ENCODE measurements around the gene SUN3. TPM values are rescaled to one million over a fixed set of nuclear protein-coding genes. Genes with fewer than 3 reads are reported as not detected.
A peak's percentile ranks its signal among the peaks of the same experiment; 100 is the strongest.

Gene SUN3
- total and polyA plus RNA-seq, 2 experiments from 2014 or later, result not detected

DNA sequence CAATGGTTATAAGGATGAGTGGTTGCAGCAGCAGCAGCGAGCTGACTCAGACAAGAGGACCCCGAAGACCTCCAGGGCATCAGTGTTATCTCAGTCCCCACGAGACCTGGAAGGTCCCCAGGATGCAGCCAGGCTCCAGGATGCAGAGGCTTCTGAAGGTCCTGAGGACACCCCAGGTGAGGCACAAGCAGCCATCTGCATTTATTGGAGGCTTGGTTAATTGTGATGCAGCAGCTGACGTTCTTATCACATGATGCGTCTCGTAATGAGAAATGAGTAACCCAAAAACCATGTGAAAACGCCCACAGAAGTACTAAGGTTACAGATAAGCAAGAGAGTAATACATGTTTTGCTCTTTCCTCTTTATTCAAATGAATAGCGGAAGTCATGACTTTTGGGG, 23.8 kb upstream of the SUN3 start:
- H3F3A ChIP-seq (ENCODE audit: insufficient read depth), result no peaks in the 10 kb centered on the region
- no peaks in the 10 kb centered on the region for H3K79me2 ChIP-seq (ENCODE audit: insufficient read depth)
- in situ Hi-C loops (cut with MboI), result no loop called here
- no peak overlapping the region for H2AFZ ChIP-seq
- H3K27me3 ChIP-seq (replicated peaks; ENCODE audit: insufficient read depth), result no peaks in the 10 kb centered on the region
- no peaks in the 10 kb centered on the region for H4K20me1 ChIP-seq (ENCODE audit: insufficient read depth)
- no peak overlapping the region for H3K4me3 ChIP-seq
- DNase-seq, result peak; percentile 20
- no peaks in the 10 kb centered on the region for H3K9me2 ChIP-seq (ENCODE audit: insufficient read depth)
- no peak for TF ChIP-seq EZH2 (IDR thresholded peaks at IDR 0.05; ENCODE audit: insufficient read depth, poor library complexity, severe bottlenecking)
- TF ChIP-seq EZH2phosphoT487 (IDR thresholded peaks at IDR 0.05; ENCODE audit: insufficient read depth, low read depth), result no peak
- no peaks in the 10 kb centered on the region for H3K4me1 ChIP-seq (ENCODE audit: insufficient read depth)
- no peaks in the 10 kb centered on the region for H3K36me3 ChIP-seq (ENCODE audit: low read depth)
- H3K4me2 ChIP-seq (ENCODE audit: unreplicated experiment), result no peak overlapping the region
- no peaks in the 10 kb centered on the region for H3K9me3 ChIP-seq (ENCODE audit: low read depth)
- WGBS, 2 experiments (ENCODE audit: low coverage in 1 of 2, low lambda C conversion rate in 2 of 2, missing lambda C conversion rate in 2 of 2), result 62 to 63% methylated on average over 8 of the region's 8 CpGs
- H3K27ac ChIP-seq, result no peak overlapping the region
- no peak overlapping the region for H3K9ac ChIP-seq

DNA sequence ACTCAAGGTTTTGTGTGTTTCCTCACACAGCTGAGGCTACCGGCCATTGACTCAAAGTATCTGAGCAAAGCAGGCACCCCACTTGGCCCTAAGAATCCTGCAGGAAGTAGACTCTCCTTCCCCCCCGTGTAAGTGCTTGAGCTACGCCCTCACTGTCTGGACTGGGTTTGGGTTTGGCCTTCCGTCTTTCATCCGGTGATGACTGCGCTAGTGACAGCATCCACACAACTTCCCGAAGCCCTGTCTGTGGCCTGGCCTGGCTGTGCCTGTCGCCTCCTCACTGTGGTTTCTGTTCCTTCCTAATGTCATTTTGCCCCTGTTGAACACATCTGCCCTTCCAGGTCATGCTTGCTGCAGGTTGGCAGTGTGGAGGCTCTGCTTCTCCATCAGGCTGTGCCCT, 20.9 kb upstream of the SUN3 start:
- no peaks in the 10 kb centered on the region for H3K9me3 ChIP-seq (ENCODE audit: low read depth)
- H2AFZ ChIP-seq, result no peak overlapping the region
- H4K20me1 ChIP-seq (ENCODE audit: insufficient read depth), result no peaks in the 10 kb centered on the region
- H3F3A ChIP-seq (ENCODE audit: insufficient read depth), result no peaks in the 10 kb centered on the region
- H3K9ac ChIP-seq, result no peak overlapping the region
- WGBS, 2 experiments (ENCODE audit: low coverage in 1 of 2, low lambda C conversion rate in 2 of 2, missing lambda C conversion rate in 2 of 2), result 77 to 82% methylated on average over 8 of the region's 8 CpGs
- H3K9me2 ChIP-seq (ENCODE audit: insufficient read depth), result no peaks in the 10 kb centered on the region
- no peaks in the 10 kb centered on the region for H3K27me3 ChIP-seq (replicated peaks; ENCODE audit: insufficient read depth)
- H3K79me2 ChIP-seq (ENCODE audit: insufficient read depth), result no peaks in the 10 kb centered on the region
- H3K4me1 ChIP-seq (ENCODE audit: insufficient read depth), result no peaks in the 10 kb centered on the region
- in situ Hi-C loops (cut with MboI), result no loop called here
- DNase-seq, result no peak
- H3K36me3 ChIP-seq (ENCODE audit: low read depth), result no peaks in the 10 kb centered on the region
- no peak overlapping the region for H3K27ac ChIP-seq
- no peak overlapping the region for H3K4me3 ChIP-seq
- no peak overlapping the region for H3K4me2 ChIP-seq (ENCODE audit: unreplicated experiment)
- TF ChIP-seq EZH2phosphoT487 (IDR thresholded peaks at IDR 0.05; ENCODE audit: insufficient read depth, low read depth) (no peak), EZH2 (IDR thresholded peaks at IDR 0.05; ENCODE audit: insufficient read depth, poor library complexity, severe bottlenecking) (no peak)

DNA sequence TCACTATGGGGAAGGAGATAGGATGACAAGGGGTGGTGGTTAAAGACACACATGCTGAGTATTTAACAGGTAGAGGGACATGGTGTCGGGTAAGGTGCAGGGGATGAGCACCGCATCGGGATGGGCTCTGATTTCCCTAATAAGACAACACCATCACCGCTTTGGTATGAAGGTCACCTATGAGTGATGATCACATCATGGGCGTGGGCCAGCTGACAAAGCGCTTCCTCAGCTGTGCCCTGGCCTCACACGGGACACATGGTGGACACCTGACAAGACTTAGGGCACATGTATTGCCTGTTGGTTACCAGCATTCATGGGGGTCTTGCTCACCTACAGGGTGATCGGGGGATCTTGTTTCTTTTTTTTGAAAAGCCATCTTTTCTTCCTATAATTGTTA, 19.2 kb upstream of the SUN3 start:
- no peak overlapping the region for H3K4me3 ChIP-seq
- H3K9me2 ChIP-seq (ENCODE audit: insufficient read depth), result no peaks in the 10 kb centered on the region
- no peaks in the 10 kb centered on the region for H3F3A ChIP-seq (ENCODE audit: insufficient read depth)
- no peaks in the 10 kb centered on the region for H3K27me3 ChIP-seq (replicated peaks; ENCODE audit: insufficient read depth)
- no peak overlapping the region for H3K4me2 ChIP-seq (ENCODE audit: unreplicated experiment)
- H3K9me3 ChIP-seq (ENCODE audit: low read depth), result no peaks in the 10 kb centered on the region
- DNase-seq, result no peak
- in situ Hi-C loops (cut with MboI), result no loop called here
- H4K20me1 ChIP-seq (ENCODE audit: insufficient read depth), result no peaks in the 10 kb centered on the region
- H3K27ac ChIP-seq, result no peak overlapping the region
- no peaks in the 10 kb centered on the region for H3K79me2 ChIP-seq (ENCODE audit: insufficient read depth)
- H2AFZ ChIP-seq, result no peak overlapping the region
- H3K4me1 ChIP-seq (ENCODE audit: insufficient read depth), result no peaks in the 10 kb centered on the region
- H3K9ac ChIP-seq, result no peak overlapping the region
- WGBS, 2 experiments (ENCODE audit: low coverage in 1 of 2, low lambda C conversion rate in 2 of 2, missing lambda C conversion rate in 2 of 2), result 86 to 89% methylated on average over 8 of the region's 8 CpGs
- no peak for TF ChIP-seq EZH2 (IDR thresholded peaks at IDR 0.05; ENCODE audit: insufficient read depth, poor library complexity, severe bottlenecking)
- H3K36me3 ChIP-seq (ENCODE audit: low read depth), result no peaks in the 10 kb centered on the region

DNA sequence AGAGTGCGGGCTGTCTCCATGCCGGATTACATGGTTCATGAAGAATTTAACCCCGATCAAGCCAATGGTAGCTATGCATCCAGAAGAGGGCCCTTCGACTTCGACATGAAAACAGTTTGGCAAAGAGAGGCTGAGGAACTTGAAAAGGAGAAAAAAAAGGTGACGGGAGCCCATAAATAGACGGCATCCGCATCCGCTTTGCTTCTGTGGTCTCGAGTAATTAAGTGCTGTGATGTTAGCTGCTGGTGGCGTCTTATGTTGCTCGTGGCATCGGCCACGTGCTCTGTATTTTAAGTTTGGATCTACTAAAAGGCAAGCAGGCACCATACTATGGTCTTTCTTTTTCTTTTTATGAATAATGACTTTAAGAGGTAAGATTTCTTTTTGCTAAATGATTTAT, 17.6 kb upstream of the SUN3 start:
- 68% methylated on average over 14 of the region's 14 CpGs for WGBS, 2 experiments (ENCODE audit: low coverage in 1 of 2, low lambda C conversion rate in 2 of 2, missing lambda C conversion rate in 2 of 2)
- no peak overlapping the region for H3K4me3 ChIP-seq
- no peaks in the 10 kb centered on the region for H3K79me2 ChIP-seq (ENCODE audit: insufficient read depth)
- H3K9me2 ChIP-seq (ENCODE audit: insufficient read depth), result no peaks in the 10 kb centered on the region
- TF ChIP-seq EZH2phosphoT487 (IDR thresholded peaks at IDR 0.05; ENCODE audit: insufficient read depth, low read depth) (no peak), EZH2 (IDR thresholded peaks at IDR 0.05; ENCODE audit: insufficient read depth, poor library complexity, severe bottlenecking) (no peak)
- H4K20me1 ChIP-seq (ENCODE audit: insufficient read depth), result no peaks in the 10 kb centered on the region
- peaks cover 13% of the 10 kb centered on the region for H3K4me1 ChIP-seq (ENCODE audit: insufficient read depth)
- H2AFZ ChIP-seq, result no peak overlapping the region
- no peaks in the 10 kb centered on the region for H3K27me3 ChIP-seq (replicated peaks; ENCODE audit: insufficient read depth)
- no peaks in the 10 kb centered on the region for H3K9me3 ChIP-seq (ENCODE audit: low read depth)
- in situ Hi-C loops (cut with MboI), result no loop called here
- no peak for DNase-seq
- no peak overlapping the region for H3K27ac ChIP-seq
- no peak overlapping the region for H3K4me2 ChIP-seq (ENCODE audit: unreplicated experiment)
- peaks cover 10% of the 10 kb centered on the region for H3F3A ChIP-seq (ENCODE audit: insufficient read depth)
- no peak overlapping the region for H3K9ac ChIP-seq
- H3K36me3 ChIP-seq (ENCODE audit: low read depth), result no peaks in the 10 kb centered on the region

DNA sequence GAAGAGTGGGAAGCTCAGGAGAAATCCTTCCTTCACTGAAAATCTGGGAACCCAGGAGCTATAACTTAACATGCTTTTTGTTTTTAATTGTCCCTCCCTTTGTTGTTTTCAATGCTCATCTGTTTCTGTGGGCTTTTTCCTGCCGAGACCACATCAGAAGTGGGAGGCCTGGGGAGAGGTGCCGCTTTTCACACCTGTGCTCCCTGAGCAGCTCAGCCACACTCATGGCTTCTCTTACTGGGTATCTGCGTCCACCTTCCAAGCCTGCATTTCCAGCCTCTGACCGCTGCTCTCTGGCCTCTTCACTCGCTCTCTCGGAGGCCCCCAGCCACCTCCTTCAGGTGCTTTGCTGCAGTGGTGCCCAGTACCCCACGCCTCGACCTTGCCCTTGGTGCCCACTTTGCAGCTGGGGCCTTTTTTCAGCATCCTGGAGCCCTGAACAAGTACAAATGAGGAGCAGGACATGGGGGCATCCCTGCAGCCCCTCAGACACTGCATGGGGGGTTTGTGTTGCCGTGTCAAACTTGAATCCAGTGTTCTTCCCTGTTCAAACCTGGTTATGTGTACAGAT, 16.4 kb upstream of the SUN3 start:
- Histone ChIP-seq H3K4me2 (ENCODE audit: unreplicated experiment) (no peak overlapping the region), H3K79me2 (ENCODE audit: insufficient read depth) (no peaks in the 10 kb centered on the region), H3K9me3 (ENCODE audit: low read depth) (no peaks in the 10 kb centered on the region), H3K4me3 (no peak overlapping the region), H3K27me3 (replicated peaks; ENCODE audit: insufficient read depth) (no peaks in the 10 kb centered on the region), H2AFZ (no peak overlapping the region), H3K9ac (no peak overlapping the region), H3F3A (ENCODE audit: insufficient read depth) (peaks cover 19% of the 10 kb centered on the region), H4K20me1 (ENCODE audit: insufficient read depth) (no peaks in the 10 kb centered on the region), H3K4me1 (ENCODE audit: insufficient read depth) (peaks cover 18% of the 10 kb centered on the region), H3K9me2 (ENCODE audit: insufficient read depth) (no peaks in the 10 kb centered on the region), H3K27ac (no peak overlapping the region), H3K36me3 (ENCODE audit: low read depth) (no peaks in the 10 kb centered on the region)
- WGBS, 2 experiments (ENCODE audit: low coverage in 1 of 2, low lambda C conversion rate in 2 of 2, missing lambda C conversion rate in 2 of 2), result 62 to 72% methylated on average over 9 of the region's 9 CpGs
- no peak for DNase-seq
- no peak for TF ChIP-seq EZH2 (IDR thresholded peaks at IDR 0.05; ENCODE audit: insufficient read depth, poor library complexity, severe bottlenecking)
- no peak for TF ChIP-seq EZH2phosphoT487 (IDR thresholded peaks at IDR 0.05; ENCODE audit: insufficient read depth, low read depth)
- in situ Hi-C loops (cut with MboI), result no loop called here
